HepG2 (cell line): ENCODE data around the gene ART4. TPM values are rescaled to one million over a fixed set of nuclear protein-coding genes. Genes with fewer than 3 reads are reported as not detected.

ENCODE experiments used
- ATAC-seq: fragments of 200-7000 bp; cut with Tn5 transposase; 3 replicates; pipeline ENCODE4 v1.9.1; 2020; ENCODE audit warnings: mild to moderate bottlenecking, moderate library complexity
- BruUV-seq: library from RNA; stranded (reverse); fragments of 400-500 nt; replicated peaks from 2 replicates; lab custom pipeline; 2021; lab: Mats Ljungman, UMichigan
- CTCF ChIA-PET: fragments of 300-600 bp; formaldehyde crosslinking; extraction: SDS; loops from one replicate; lab custom pipeline; 2021; ENCODE audit warnings: low total read pairs, inconsistent platforms, low intra/inter-chr PET ratio; lab: Yijun Ruan, JAX
- POLR2A ChIA-PET: fragments of 350-600 bp; sonication (Branson Sonifier 250); formaldehyde crosslinking; loops from one replicate; lab custom pipeline; 2020; ENCODE audit warnings: antibody characterized with exemption, inconsistent platforms; lab: Yijun Ruan, JAX
- DNase-seq: peaks from one replicate; pipeline ENCODE4 v3.0.0-alpha.2; 2015; ENCODE audit warnings: low spot score
- FAIRE-seq: peaks from 3 replicates; lab custom pipeline; 2011; peaks lifted over from hg19 to GRCh38; lab: Jason Lieb, UNC
- H2AFZ ChIP-seq: one replicate; pipeline ENCODE4 v1.6.1; 2011; ENCODE audit warnings: low read length, inconsistent platforms
- H3K27ac ChIP-seq: fragments of 300-600 bp; 3 replicates; pipeline ENCODE4 v1.8.0; 2011; ENCODE audit warnings: mixed run types, mild to moderate bottlenecking, mixed read lengths, low read length, inconsistent platforms; ENCODE audit not compliant: insufficient read depth; ENCODE audit errors: extremely low read length
- H3K27me3 ChIP-seq, 2 experiments: fragments of 200-600 bp in 1 of 2; 2 replicates in 1 of 2; 3 replicates in 1 of 2; pipeline versions ENCODE4 v1.6.0 to v1.8.0; 2011; ENCODE audit warnings: low read length in 2 of 2, mild to moderate bottlenecking in 2 of 2, moderate library complexity in 2 of 2, inconsistent platforms in 1 of 2; ENCODE audit not compliant: insufficient read depth in 2 of 2, control insufficient read depth in 1 of 2
- H3K36me3 ChIP-seq, 2 experiments: fragments of 200-600 bp in 1 of 2; replicated peaks in 1 of 2; 2 replicates in 1 of 2; 3 replicates in 1 of 2; pipeline versions ENCODE4 v1.5.1 to v1.8.0; 2011; ENCODE audit warnings: low read length in 2 of 2, inconsistent platforms in 1 of 2; ENCODE audit not compliant: insufficient read depth in 2 of 2, control insufficient read depth in 1 of 2
- H3K4me1 ChIP-seq: 2 replicates; pipeline ENCODE4 v1.5.1; 2012; ENCODE audit warnings: low read length, inconsistent platforms; ENCODE audit not compliant: insufficient read depth
- H3K4me2 ChIP-seq: 2 replicates; pipeline ENCODE4 v1.6.0; 2011; ENCODE audit warnings: low read depth, low read length, inconsistent platforms
- H3K4me3 ChIP-seq, 3 experiments: fragments of 200-600 bp in 1 of 3; sonication (generic), shearing (Covaris generic) in 1 of 3; replicated peaks in 1 of 3; 2 replicates each; pipeline ENCODE4 v1.5.1; 2011 to 2016; ENCODE audit warnings: low read length in 3 of 3, inconsistent platforms in 2 of 3, low read depth in 2 of 3, mild to moderate bottlenecking in 2 of 3, control low read depth in 1 of 3, mixed read lengths in 1 of 3; ENCODE audit not compliant: insufficient read depth in 1 of 3
- H3K79me2 ChIP-seq: one replicate; pipeline ENCODE4 v1.6.1; 2011; ENCODE audit warnings: low read length, inconsistent platforms; ENCODE audit not compliant: insufficient read depth
- H3K9ac ChIP-seq: 2 replicates; pipeline ENCODE4 v1.6.0; 2011; ENCODE audit warnings: mild to moderate bottlenecking, low read depth, low read length, inconsistent platforms; ENCODE audit not compliant: insufficient read depth
- H3K9me3 ChIP-seq: 2 replicates; pipeline ENCODE4 v1.5.1; 2012; ENCODE audit warnings: mild to moderate bottlenecking, low read length
- H4K20me1 ChIP-seq: 2 replicates; pipeline ENCODE4 v1.6.0; 2011; ENCODE audit warnings: inconsistent platforms, mild to moderate bottlenecking, low read length, moderate library complexity; ENCODE audit not compliant: insufficient read depth
- ARID4A ChIP-seq: sonication (generic); formaldehyde crosslinking; IDR thresholded peaks from 2 replicates; pipeline ENCODE4 v1.5.0; 2020; ENCODE audit warnings: mild to moderate bottlenecking, missing genetic modification reagents, borderline replicate concordance
- MEIS1 ChIP-seq: sonication (generic); formaldehyde crosslinking; IDR thresholded peaks from 2 replicates; pipeline ENCODE4 v1.9.0; 2021; ENCODE audit warnings: mild to moderate bottlenecking, missing genetic modification reagents, moderate library complexity, borderline replicate concordance
- ZNF230 ChIP-seq: sonication (generic); formaldehyde crosslinking; IDR thresholded peaks from 2 replicates; pipeline ENCODE4 v1.4.0; 2020; ENCODE audit warnings: mild to moderate bottlenecking, missing genetic modification reagents
- ZNF790 ChIP-seq: sonication (generic); formaldehyde crosslinking; IDR thresholded peaks from 2 replicates; pipeline ENCODE4 v1.8.0; 2022; ENCODE audit warnings: missing genetic modification reagents, mild to moderate bottlenecking, borderline replicate concordance
- WGBS: methylation state at CpG from one replicate; pipeline ENCODE4 v1.1.6; 2017; ENCODE audit warnings: low lambda C conversion rate; 5-methylcytosine and 5-hydroxymethylcytosine counted together
- in situ Hi-C: cut with HindIII; loops from 2 replicates; pipeline ENCODE4 v1.10.0; 2017; ENCODE audit warnings: low pct_unique_long_range_greater_than_20kb; ENCODE audit not compliant: extremely low pct_ligation_motif_present
- intact Hi-C: fragments of 100-400 bp; cut with micrococcal nuclease; formaldehyde crosslinking; loops from one replicate; pipeline ENCODE4 v1.10.0; 2022; ENCODE audit not compliant: unreplicated experiment
- polyA plus RNA-seq, 8 experiments: library from polyadenylated mRNA; depleted of rRNA in 3 of 8; stranded (reverse) in 7 of 8; unstranded in 1 of 8; fragments of >200 nt; fragmentation: Illumina TruSeq in 4 of 8; extraction: Trizol in 4 of 8; gene quantifications; 2 replicates each; pipeline versions ENCODE4 v1.2.1 to v1.2.3, GENCODE V29; 2011 to 2016; ENCODE audit warnings: low read depth in 4 of 8, missing spikeins in 1 of 8, mixed read lengths in 1 of 8; ENCODE audit not compliant: insufficient read depth in 1 of 8
- total RNA-seq, 5 experiments: library from RNA; depleted of rRNA; stranded (reverse); fragments of >200 nt; fragmentation: Illumina TruSeq; extraction: Trizol; gene quantifications; 2 replicates each; pipeline ENCODE4 v1.2.3, GENCODE V29; 2016; ENCODE audit warnings: low read depth in 1 of 5

The ART4 gene
- total and polyA plus RNA-seq, 2 of the 13 experiments (the other 11 are each of a cell fraction or from before 2014, with no cell fraction given), result 17.6 to 20.3 TPM

DNA sequence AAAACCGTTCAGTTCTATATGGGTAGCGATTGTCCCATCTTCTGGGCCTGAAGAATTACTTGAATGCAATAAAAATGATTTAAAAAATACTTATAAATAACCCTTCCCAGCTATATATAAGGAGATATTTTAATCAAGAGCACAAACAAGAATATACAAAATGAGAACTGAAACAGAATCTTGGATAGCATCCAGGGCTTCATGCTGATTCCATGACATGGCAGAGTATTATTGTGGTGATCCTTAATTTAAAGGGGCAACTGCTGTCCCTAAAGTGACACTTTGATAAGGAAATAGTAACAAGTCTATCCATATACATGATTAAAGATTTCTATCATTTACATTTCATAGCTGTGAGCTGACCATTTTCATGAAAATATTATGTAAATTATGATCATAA, 58.9 kb downstream of the ART4 start:
- no peak overlapping the region for H2AFZ ChIP-seq
- peaks cover 13% of the 10 kb centered on the region for H3K4me1 ChIP-seq
- CTCF ChIA-PET, result no interaction called here
- no peak for DNase-seq
- H3K27ac ChIP-seq, result no peak overlapping the region
- H3K4me2 ChIP-seq, result no peak overlapping the region
- no peak overlapping the region for H3K4me3 ChIP-seq
- H3K9me3 ChIP-seq, result no peaks in the 10 kb centered on the region
- H4K20me1 ChIP-seq, result no peaks in the 10 kb centered on the region
- H3K27me3 ChIP-seq, result no peaks in the 10 kb centered on the region; a peak in 1 of 5 replicates
- no peaks in the 10 kb centered on the region for H3K79me2 ChIP-seq
- in situ Hi-C loops, result no loop called here
- ATAC-seq, result no peak
- BruUV-seq, result no TSS peak
- H3K36me3 ChIP-seq, result peaks cover 7 to 27% of the 10 kb centered on the region in 2 experiments; a peak in 4 of 5 replicates
- no peak for TF ChIP-seq ZNF790 (CRISPR knock-in tag)
- no peak for TF ChIP-seq ARID4A (CRISPR knock-in tag)
- TF ChIP-seq, all 625 proteins: peak for 0
- H3K9ac ChIP-seq, result no peak overlapping the region
- intact Hi-C loops, result no loop called here
- WGBS, result 97% methylated on average over 2 of the region's 2 CpGs
- FAIRE-seq, result no peak
- POLR2A ChIA-PET, result interaction anchor here (1.4 to 1.9 kb wide), 2 partner anchors 13 to 19 kb away, joined by 6 to 7 read pairs; partner anchors contain the start of genes C12orf60 and WBP11

DNA sequence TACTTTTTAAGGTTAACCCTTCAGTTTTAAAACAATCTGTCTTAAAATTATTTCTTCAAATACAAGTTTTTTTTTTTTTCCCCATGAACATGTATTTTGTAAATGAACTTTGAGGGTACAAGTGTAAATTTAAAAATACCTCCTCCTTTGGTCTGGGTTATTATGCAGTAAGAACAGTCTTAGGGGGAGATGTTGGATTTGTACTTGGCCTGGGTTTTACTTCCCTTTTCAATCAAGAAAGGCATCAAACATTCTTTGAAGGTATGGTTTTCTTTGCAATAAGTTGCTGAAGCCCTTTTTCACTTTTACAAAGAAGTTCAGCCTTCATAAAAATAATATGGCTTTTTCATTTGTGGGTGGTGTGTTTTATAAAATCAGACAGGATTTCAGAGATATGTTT, 60.6 kb downstream of the ART4 start:
- intact Hi-C loops, result no loop called here

More for the DNA sequence above, 60.6 kb downstream of the ART4 start:
- TF ChIP-seq MEIS1 (CRISPR knock-in tag), result no peak
- no peak for TF ChIP-seq ZNF230
- no peak for ATAC-seq
- BruUV-seq, result no TSS peak
- in situ Hi-C loops, result no loop called here
- Histone ChIP-seq H3K4me2 (no peak overlapping the region), H3K27me3 (no peaks in the 10 kb centered on the region; a peak in 1 of 5 replicates), H4K20me1 (no peaks in the 10 kb centered on the region), H2AFZ (no peak overlapping the region), H3K4me1 (peaks cover 18% of the 10 kb centered on the region), H3K36me3 (peaks cover 2 to 10% of the 10 kb centered on the region in 2 experiments; a peak in 3 of 5 replicates), H3K79me2 (no peaks in the 10 kb centered on the region), H3K27ac (no peak overlapping the region), H3K9me3 (no peaks in the 10 kb centered on the region), H3K9ac (no peak overlapping the region), H3K4me3 (no peak overlapping the region)
- POLR2A ChIA-PET, result interaction anchor here (3.3 kb wide), 1 partner anchor 12 kb away, joined by 26 read pairs; a partner anchor contains a TSS
- no peak for DNase-seq
- FAIRE-seq, result no peak
- CTCF ChIA-PET, result no interaction called here
